ENCODE measurements around the gene RUNX3. TPM values are rescaled to one million over a fixed set of nuclear protein-coding genes. Genes with fewer than 3 reads are reported as not detected.

The RUNX3 gene
- total RNA-seq, 2 experiments from 2014 or later, result 177 to 183 TPM

DNA sequence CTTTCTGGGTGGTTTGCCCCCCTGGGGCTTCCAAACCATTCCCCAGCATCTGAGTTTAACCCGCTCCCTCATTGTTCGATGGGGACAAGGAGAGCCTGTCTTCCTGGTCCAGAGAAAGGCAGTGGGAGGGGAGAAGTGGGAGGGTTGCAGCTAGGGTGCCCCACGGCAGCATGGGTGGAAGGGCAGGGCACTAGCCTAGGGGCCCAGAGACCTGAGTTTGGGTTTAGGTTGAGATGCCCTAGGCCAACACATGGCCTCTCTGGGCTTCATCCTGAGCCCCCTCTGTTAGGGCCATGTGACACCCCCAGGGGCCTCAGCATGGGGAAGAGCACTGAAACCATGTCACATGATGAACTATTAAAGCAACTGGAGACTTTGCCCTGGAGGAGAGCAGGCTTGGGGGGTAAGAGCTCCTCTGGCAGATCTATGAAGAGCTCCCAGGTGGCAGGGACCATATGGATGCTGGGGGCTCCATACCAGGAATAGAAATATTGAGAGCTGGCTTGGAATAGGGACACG lies 9.7 kb upstream of the RUNX3 start:
- Mint-ChIP-seq H3K36me3 (ENCODE audit: low read depth) (peaks cover 76% of the 10 kb centered on the region), H3K4me1 (peaks cover 65% of the 10 kb centered on the region)
- POLR2A ChIA-PET, result interaction anchor here (0.7 to 1.6 kb wide), 4 partner anchors 12 to 83 kb away, joined by 3 to 9 read pairs (median 6); no protein-coding TSS in a partner anchor

GRCh38 chr1:24939040-24939674 lies 9.1 kb upstream of the RUNX3 start:
- ChIA-PET POLR2A (interaction anchor here (1.5 to 1.6 kb wide), 2 partner anchors 12 to 13 kb away, joined by 8 to 9 read pairs; no protein-coding TSS in a partner anchor), CTCF (interaction anchor here (1.6 kb wide), 1 partner anchor 9 kb away, joined by 7 read pairs; the partner anchor contains the start of gene RUNX3)
- Mint-ChIP-seq H3K4me1 (peaks cover 66% of the 10 kb centered on the region), H3K27me3 (no peaks in the 10 kb centered on the region), H3K4me3 (no peak overlapping the region), H3K36me3 (ENCODE audit: low read depth) (peaks cover 76% of the 10 kb centered on the region), H3K27ac (no peak overlapping the region), H3K9me3 (no peaks in the 10 kb centered on the region)
- no peak for DNase-seq

More for the DNA sequence above, 9.7 kb upstream of the RUNX3 start:
- CTCF ChIA-PET, result interaction anchor here (0.7 to 1.6 kb wide), 7 partner anchors 9 to 162 kb away, joined by 3 to 7 read pairs (median 3); partner anchors contain the start of gene RUNX3
- no peaks in the 10 kb centered on the region for H3K9me3 Mint-ChIP-seq
- H3K4me3 Mint-ChIP-seq, result no peak overlapping the region
- no peak overlapping the region for H3K27ac Mint-ChIP-seq
- no peak for DNase-seq
- no peaks in the 10 kb centered on the region for H3K27me3 Mint-ChIP-seq

DNA sequence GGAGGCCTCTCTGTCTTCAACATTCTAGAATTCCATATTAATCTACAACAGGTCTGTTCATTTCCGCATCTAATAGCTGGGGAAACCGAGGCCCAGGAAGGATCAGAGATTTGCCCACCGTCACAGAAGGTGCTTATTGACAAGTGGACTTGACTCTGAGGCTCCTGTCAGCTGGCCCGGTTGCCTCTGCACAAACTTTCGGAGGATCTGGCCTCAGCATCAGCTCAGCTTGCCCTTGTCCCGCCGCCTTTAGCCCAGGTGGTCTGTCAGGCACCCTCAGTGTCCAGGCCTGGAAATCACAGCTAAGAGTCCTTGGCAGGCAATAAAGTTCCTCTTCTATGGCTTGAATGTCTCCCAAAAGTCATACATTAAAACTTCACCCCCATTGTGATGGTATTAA lies 8.2 kb upstream of the RUNX3 start:
- no peak overlapping the region for H3K4me3 Mint-ChIP-seq
- no peak for DNase-seq
- no peaks in the 10 kb centered on the region for H3K9me3 Mint-ChIP-seq
- H3K27me3 Mint-ChIP-seq, result no peaks in the 10 kb centered on the region
- CTCF ChIA-PET, result no interaction called here
- H3K4me1 Mint-ChIP-seq, result peaks cover 71% of the 10 kb centered on the region
- no peak overlapping the region for H3K27ac Mint-ChIP-seq
- peaks cover 80% of the 10 kb centered on the region for H3K36me3 Mint-ChIP-seq (ENCODE audit: low read depth)
- POLR2A ChIA-PET, result interaction anchor here (0.6 to 2.9 kb wide), 2 partner anchors 9 to 22 kb away, joined by 3 to 11 read pairs; no protein-coding TSS in a partner anchor

DNA sequence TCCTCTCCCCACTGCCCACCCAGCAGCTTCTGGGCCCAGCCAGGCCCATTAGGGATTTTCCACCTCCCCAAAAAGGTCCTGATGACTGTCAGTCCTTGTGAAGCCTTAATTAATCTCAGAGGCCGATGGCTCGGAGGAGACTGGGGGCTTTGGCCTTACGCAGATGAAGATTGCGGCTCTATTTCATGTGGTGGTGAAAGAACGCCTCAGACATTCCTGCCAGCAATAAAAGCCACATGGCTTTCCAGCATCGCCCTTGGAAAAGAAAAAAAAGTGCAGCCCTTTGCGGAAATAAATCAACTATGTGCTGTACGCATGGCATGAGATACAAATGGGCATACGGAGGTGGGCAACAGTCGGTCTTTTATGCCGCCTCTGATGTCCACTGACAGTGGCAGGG lies 6.6 kb upstream of the RUNX3 start:
- H3K4me1 Mint-ChIP-seq, result peaks cover 77% of the 10 kb centered on the region
- no peaks in the 10 kb centered on the region for H3K27me3 Mint-ChIP-seq
- no peak overlapping the region for H3K4me3 Mint-ChIP-seq
- CTCF ChIA-PET, result interaction anchor here (2.1 kb wide), 1 partner anchor 164 kb away, joined by 5 read pairs; no protein-coding TSS in a partner anchor
- H3K36me3 Mint-ChIP-seq (ENCODE audit: low read depth), result peaks cover 83% of the 10 kb centered on the region
- no peak overlapping the region for H3K27ac Mint-ChIP-seq
- no peaks in the 10 kb centered on the region for H3K9me3 Mint-ChIP-seq
- POLR2A ChIA-PET, result interaction anchor here (0.8 to 2.9 kb wide), 3 partner anchors 11 to 44 kb away, joined by 3 to 11 read pairs (median 3); no protein-coding TSS in a partner anchor
- no peak for DNase-seq

DNA sequence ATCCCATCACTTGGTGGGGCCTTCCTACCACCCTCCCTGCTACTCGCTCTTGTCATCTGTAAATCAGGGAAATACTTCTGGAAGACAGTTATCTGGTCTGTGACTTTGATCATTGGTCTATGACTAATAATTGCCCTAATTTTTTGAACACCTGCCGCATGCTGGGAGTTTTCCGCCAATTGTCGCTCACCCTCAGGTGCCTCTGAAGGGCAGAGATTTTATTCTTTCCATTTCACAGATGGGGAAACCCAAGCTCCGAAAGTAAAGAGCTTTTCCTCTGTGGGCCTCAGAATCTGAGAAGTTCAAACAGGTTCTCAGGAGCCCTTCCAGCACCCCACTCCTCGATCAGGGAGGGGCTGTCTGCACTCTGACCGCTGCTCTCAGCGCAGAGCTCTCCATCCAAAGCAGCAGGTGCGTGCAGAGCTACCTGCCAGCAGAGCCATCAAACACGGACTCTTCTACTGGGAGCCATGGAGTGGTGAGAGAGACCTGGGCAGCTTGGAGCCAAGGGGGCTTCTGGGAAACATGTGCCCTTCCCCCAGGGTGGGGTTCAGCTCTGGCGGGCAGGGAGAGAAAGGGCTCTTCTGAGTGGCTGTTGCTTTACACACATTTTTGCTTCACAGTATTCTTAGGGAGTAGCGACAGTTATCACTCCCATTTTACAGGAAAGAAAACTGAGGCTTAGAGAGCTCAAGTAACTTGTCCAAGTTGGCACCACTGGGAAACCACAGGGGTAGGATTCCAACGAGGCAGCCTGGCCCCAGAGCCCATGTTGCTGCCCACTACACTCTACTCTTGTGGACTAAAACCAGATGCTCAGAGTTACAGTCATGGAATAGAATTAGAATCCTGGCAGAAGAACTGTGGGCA lies 5.8 kb upstream of the RUNX3 start:
- H3K4me1 Mint-ChIP-seq, result peaks cover 78% of the 10 kb centered on the region
- H3K4me3 Mint-ChIP-seq, result no peak overlapping the region
- H3K27ac Mint-ChIP-seq, result no peak overlapping the region
- CTCF ChIA-PET, result interaction anchor here (2.1 kb wide), 1 partner anchor 165 kb away, joined by 5 read pairs; no protein-coding TSS in a partner anchor
- H3K36me3 Mint-ChIP-seq (ENCODE audit: low read depth), result peaks cover 80% of the 10 kb centered on the region
- H3K9me3 Mint-ChIP-seq, result no peaks in the 10 kb centered on the region
- no peaks in the 10 kb centered on the region for H3K27me3 Mint-ChIP-seq
- POLR2A ChIA-PET, result interaction anchor here (0.9 to 2.9 kb wide), 2 partner anchors 9 to 12 kb away, joined by 3 to 11 read pairs; no protein-coding TSS in a partner anchor
- DNase-seq, result no peak

- CTCF ChIA-PET, result interaction anchor here (1.0 kb wide), 2 partner anchors 10 to 17 kb away, joined by 3 to 4 read pairs; no protein-coding TSS in a partner anchor
- Mint-ChIP-seq H3K36me3 (ENCODE audit: low read depth) (peaks cover 75% of the 10 kb centered on the region), H3K27ac (no peak overlapping the region), H3K27me3 (no peaks in the 10 kb centered on the region), H3K4me3 (no peak overlapping the region), H3K9me3 (no peaks in the 10 kb centered on the region), H3K4me1 (peaks cover 80% of the 10 kb centered on the region)
- POLR2A ChIA-PET, result interaction anchor here (1.1 kb wide), 1 partner anchor 102 kb away, joined by 3 read pairs; no protein-coding TSS in a partner anchor
- no peak for DNase-seq
Measured at GRCh38 chr1:24935196-24935526, 5.1 kb upstream of the RUNX3 start.

- DNase-seq, result no peak
- Mint-ChIP-seq H3K9me3 (no peaks in the 10 kb centered on the region), H3K27ac (no peak overlapping the region), H3K4me1 (peaks cover 78% of the 10 kb centered on the region), H3K27me3 (no peaks in the 10 kb centered on the region), H3K36me3 (ENCODE audit: low read depth) (peaks cover 69% of the 10 kb centered on the region), H3K4me3 (no peak overlapping the region)
- POLR2A ChIA-PET, result interaction anchor here (1.1 kb wide), 1 partner anchor 103 kb away, joined by 3 read pairs; no protein-coding TSS in a partner anchor
- CTCF ChIA-PET, result interaction anchor here (0.6 to 1.0 kb wide), 3 partner anchors 9 to 53 kb away, joined by 3 to 4 read pairs (median 4); no protein-coding TSS in a partner anchor
Measured at GRCh38 chr1:24934310-24935195, 4.5 kb upstream of the RUNX3 start.

DNA sequence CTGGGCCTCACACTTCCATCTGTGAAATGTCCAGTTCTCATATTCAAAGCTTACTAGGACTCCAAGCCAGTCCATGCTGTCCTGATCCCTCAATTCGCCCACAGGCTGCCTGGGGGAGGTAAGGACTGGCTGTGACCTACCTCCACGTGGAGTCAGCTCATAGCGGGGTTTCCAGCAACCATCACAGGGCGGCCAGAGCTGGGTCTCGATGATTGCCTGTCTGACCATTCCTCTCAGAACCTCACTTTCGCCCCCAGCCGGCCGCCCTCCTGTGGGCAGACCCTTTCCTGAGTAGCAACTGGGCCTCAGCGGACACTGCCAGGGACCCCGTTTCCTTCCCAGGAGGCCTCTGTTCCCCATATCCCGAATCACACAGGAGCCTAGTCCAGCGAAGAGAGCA lies 3.4 kb upstream of the RUNX3 start:
- peaks cover 66% of the 10 kb centered on the region for H3K36me3 Mint-ChIP-seq (ENCODE audit: low read depth)
- ChIA-PET CTCF (interaction anchor here (1.0 to 2.9 kb wide), 15 partner anchors 12 to 167 kb away, joined by 3 to 42 read pairs (median 9); no protein-coding TSS in a partner anchor), POLR2A (interaction anchor here (0.7 to 2.1 kb wide), 9 partner anchors 8 to 100 kb away, joined by 3 to 14 read pairs (median 5); no protein-coding TSS in a partner anchor)
- H3K4me1 Mint-ChIP-seq, result peaks cover 73% of the 10 kb centered on the region
- peak overlapping the region; percentile 52 for H3K27ac Mint-ChIP-seq
- H3K4me3 Mint-ChIP-seq, result no peak overlapping the region
- H3K9me3 Mint-ChIP-seq, result no peaks in the 10 kb centered on the region
- DNase-seq, result no peak
- no peaks in the 10 kb centered on the region for H3K27me3 Mint-ChIP-seq

DNA sequence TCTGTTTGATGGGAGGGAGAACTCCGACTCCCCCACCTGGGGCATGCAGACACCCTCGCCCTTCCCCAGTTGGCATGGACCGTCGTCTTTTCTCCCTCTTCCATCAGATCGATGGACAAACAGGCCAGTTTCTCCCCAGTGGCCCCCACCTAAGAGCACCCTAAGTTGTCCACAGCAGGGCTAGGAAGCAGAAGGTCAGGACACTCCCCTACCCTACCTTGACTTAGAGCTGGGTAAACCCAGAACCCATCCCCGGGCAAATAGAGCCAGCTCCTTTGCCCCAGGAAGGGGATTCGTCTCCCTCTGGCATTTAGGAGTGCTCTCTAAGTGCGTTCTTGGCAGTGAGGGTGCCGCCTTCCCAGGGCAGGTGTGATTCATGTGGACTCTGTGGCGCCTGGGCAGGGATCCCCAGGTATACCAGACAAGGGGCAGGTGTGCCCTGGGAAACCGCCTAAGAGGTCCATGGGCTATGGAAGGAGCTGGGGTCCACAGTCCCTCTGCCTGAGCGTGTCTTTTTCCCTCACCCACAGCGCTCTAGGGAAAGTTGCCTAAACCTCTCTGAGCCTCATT lies 2.7 kb upstream of the RUNX3 start:
- peaks cover 67% of the 10 kb centered on the region for H3K4me1 Mint-ChIP-seq
- CTCF ChIA-PET, result interaction anchor here (0.8 to 2.9 kb wide), 23 partner anchors 12 to 272 kb away, joined by 3 to 42 read pairs (median 4); no protein-coding TSS in a partner anchor
- no peaks in the 10 kb centered on the region for H3K27me3 Mint-ChIP-seq
- peaks cover 66% of the 10 kb centered on the region for H3K36me3 Mint-ChIP-seq (ENCODE audit: low read depth)
- DNase-seq, result no peak
- POLR2A ChIA-PET, result interaction anchor here (0.7 to 9.0 kb wide), 14 partner anchors 9 to 167 kb away, joined by 3 to 52 read pairs (median 5); no protein-coding TSS in a partner anchor
- no peaks in the 10 kb centered on the region for H3K9me3 Mint-ChIP-seq
- H3K27ac Mint-ChIP-seq, result peak overlapping the region; percentile 52
- H3K4me3 Mint-ChIP-seq, result peak overlapping the region; percentile 58

- ChIA-PET POLR2A (interaction anchor here (1.0 to 9.0 kb wide), 13 partner anchors 9 to 168 kb away, joined by 3 to 52 read pairs (median 5); no protein-coding TSS in a partner anchor), CTCF (interaction anchor here (0.8 to 2.9 kb wide), 22 partner anchors 12 to 273 kb away, joined by 3 to 42 read pairs (median 5); no protein-coding TSS in a partner anchor)
- Mint-ChIP-seq H3K9me3 (no peaks in the 10 kb centered on the region), H3K27ac (peak overlapping the region; percentile 45), H3K4me3 (peak overlapping the region; percentile 58), H3K36me3 (ENCODE audit: low read depth) (peaks cover 66% of the 10 kb centered on the region), H3K4me1 (peaks cover 64% of the 10 kb centered on the region), H3K27me3 (no peaks in the 10 kb centered on the region)
- DNase-seq, result peak; percentile 70
Measured at GRCh38 chr1:24932284-24932683, 2.2 kb upstream of the RUNX3 start.

Measured in activated CD4-positive, alpha-beta memory T cell treated with anti-CD3 and anti-CD28 coated beads, Interleukin-2, amount 10 ng/mL, durations not matched to agents 7 days and 5 days (primary cell).